ENCODE measurements around the gene MAML3. TPM values are rescaled to one million over a fixed set of nuclear protein-coding genes. Genes with fewer than 3 reads are reported as not detected.

MAML3 gene
- total RNA-seq, 6 experiments from 2014 or later, result 1.2 to 1.9 (median 1.6) TPM

- DNase-seq, result no peak
- Mint-ChIP-seq H3K27ac (no peak overlapping the region), H3K36me3 (ENCODE audit: low read depth) (no peaks in the 10 kb centered on the region), H3K4me1 (ENCODE audit: low read depth) (no peaks in the 10 kb centered on the region), H3K27me3 (ENCODE audit: insufficient read depth) (peaks cover 9% of the 10 kb centered on the region), H3K9me3 (no peaks in the 10 kb centered on the region), H3K4me3 (no peak overlapping the region)
- no peak for TF ChIP-seq CTCF (IDR thresholded peaks at IDR 0.05)
Measured at GRCh38 chr4:139847602-139848001, 306.4 kb downstream of the MAML3 start.

GRCh38 chr4:139846766-139847165 is 307.2 kb downstream of the MAML3 start:
- Mint-ChIP-seq H3K9me3 (no peaks in the 10 kb centered on the region), H3K4me3 (no peak overlapping the region), H3K4me1 (ENCODE audit: low read depth) (no peaks in the 10 kb centered on the region), H3K27me3 (ENCODE audit: insufficient read depth) (peaks cover 9% of the 10 kb centered on the region), H3K27ac (no peak overlapping the region), H3K36me3 (ENCODE audit: low read depth) (no peaks in the 10 kb centered on the region)
- no peak for TF ChIP-seq CTCF (IDR thresholded peaks at IDR 0.05)
- DNase-seq, result no peak

- H3K4me1 Mint-ChIP-seq (ENCODE audit: low read depth), result no peaks in the 10 kb centered on the region
- no peak for TF ChIP-seq CTCF (IDR thresholded peaks at IDR 0.05)
- no peak overlapping the region for H3K27ac Mint-ChIP-seq
- H3K36me3 Mint-ChIP-seq (ENCODE audit: low read depth), result no peaks in the 10 kb centered on the region
- DNase-seq, result no peak
- no peaks in the 10 kb centered on the region for H3K9me3 Mint-ChIP-seq
- peaks cover 8% of the 10 kb centered on the region for H3K27me3 Mint-ChIP-seq (ENCODE audit: insufficient read depth)
- H3K4me3 Mint-ChIP-seq, result no peak overlapping the region
Measured at GRCh38 chr4:139845453-139846093, 308.4 kb downstream of the MAML3 start.

GRCh38 chr4:139844459-139845036 is 309.4 kb downstream of the MAML3 start:
- no peak for TF ChIP-seq CTCF (IDR thresholded peaks at IDR 0.05)
- H3K36me3 Mint-ChIP-seq (ENCODE audit: low read depth), result no peaks in the 10 kb centered on the region
- DNase-seq, result no peak
- no peaks in the 10 kb centered on the region for H3K4me1 Mint-ChIP-seq (ENCODE audit: low read depth)
- H3K27me3 Mint-ChIP-seq (ENCODE audit: insufficient read depth), result peaks cover 9% of the 10 kb centered on the region
- H3K27ac Mint-ChIP-seq, result no peak overlapping the region
- H3K4me3 Mint-ChIP-seq, result no peak overlapping the region
- no peaks in the 10 kb centered on the region for H3K9me3 Mint-ChIP-seq

GRCh38 chr4:139844057-139844456 is 309.9 kb downstream of the MAML3 start:
- Mint-ChIP-seq H3K27me3 (ENCODE audit: insufficient read depth) (peaks cover 9% of the 10 kb centered on the region), H3K36me3 (ENCODE audit: low read depth) (no peaks in the 10 kb centered on the region), H3K27ac (no peak overlapping the region), H3K4me1 (ENCODE audit: low read depth) (no peaks in the 10 kb centered on the region), H3K4me3 (no peak overlapping the region), H3K9me3 (no peaks in the 10 kb centered on the region)
- no peak for DNase-seq
- no peak for TF ChIP-seq CTCF (IDR thresholded peaks at IDR 0.05)

All from HFFc6 (cell line).